Measurements from ENCODE around the gene CNGA3.

Gene CNGA3

DNA sequence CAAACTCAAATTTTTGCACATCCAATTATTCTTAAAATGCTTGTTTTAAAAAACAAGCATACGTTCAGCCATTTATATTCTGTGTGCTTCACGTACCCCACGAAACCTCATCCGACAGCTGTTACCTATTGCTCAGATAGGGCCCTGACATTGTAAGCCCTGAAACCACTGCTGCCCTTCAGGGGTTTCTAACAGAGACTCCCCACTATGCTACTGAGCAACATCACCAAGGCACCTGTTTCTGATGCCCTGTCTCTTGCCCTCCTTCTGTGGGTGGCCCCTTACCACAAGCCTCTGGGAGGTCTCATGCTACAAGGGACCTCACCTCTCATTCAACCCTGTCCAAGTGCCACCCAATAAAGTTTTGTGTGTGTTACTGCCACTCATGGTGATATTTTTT, 18.5 kb upstream of the CNGA3 start:
- no peak overlapping the region for H3K4me3 ChIP-seq (ENCODE audit: low read depth, low read length)

- no peak overlapping the region for H3K4me3 ChIP-seq (ENCODE audit: low read depth, low read length)
Measured at GRCh38 chr2:98329549-98329948, 16.7 kb upstream of the CNGA3 start.

DNA sequence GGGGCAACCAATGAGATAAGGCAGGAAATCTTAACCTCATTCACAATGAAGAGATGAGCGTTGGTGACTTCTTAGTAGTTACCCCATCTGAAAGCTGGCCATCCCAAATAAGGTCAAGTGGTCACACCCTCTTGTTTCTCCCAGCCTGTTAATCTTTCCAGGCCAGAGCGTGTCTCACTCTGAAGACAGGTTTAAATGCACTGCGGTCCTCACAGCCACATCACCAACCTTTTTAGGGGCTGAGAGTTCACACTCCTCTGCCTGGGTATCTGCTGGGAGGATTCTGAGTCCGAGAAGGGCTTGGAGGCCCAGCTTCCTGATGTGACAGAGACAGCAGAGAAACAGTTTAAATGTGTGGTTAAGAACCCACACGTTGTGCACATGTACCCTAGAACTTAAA, 13.3 kb upstream of the CNGA3 start:
- no peak overlapping the region for H3K4me3 ChIP-seq (ENCODE audit: low read depth, low read length)

GRCh38 chr2:98333922-98334321, 12.3 kb upstream of the CNGA3 start:
- no peak overlapping the region for H3K4me3 ChIP-seq (ENCODE audit: low read depth, low read length)

DNA sequence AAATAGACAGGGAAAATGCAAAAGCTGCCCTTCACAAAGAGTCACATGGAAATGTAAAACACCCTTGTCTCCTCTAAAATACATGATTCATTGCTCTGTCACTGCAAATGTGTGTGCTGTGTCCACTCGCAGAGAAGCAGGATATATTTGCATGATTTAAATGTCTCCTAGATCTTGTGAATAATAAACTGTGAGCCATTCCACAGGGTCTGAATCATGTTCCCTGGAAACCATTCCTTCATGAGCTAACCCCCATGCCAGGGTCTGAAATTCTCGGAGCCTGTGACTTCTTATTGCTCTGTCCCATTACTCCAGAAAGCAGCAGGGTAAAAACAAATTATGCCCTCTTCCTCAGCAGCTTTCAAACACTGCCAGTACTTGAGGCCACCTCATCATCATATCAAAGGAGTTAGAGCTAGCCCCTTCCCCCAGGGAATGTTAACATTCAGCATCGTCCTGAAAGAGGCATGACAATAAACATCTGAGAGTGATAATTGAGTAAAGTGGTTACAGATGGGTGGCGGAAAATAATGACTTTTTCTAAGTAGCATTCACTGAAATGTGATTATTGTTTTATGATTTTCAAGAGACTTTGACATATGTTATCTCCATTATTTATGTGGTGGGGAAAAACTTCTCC, 11.7 kb upstream of the CNGA3 start:
- no peak overlapping the region for H3K4me3 ChIP-seq (ENCODE audit: low read depth, low read length)

DNA sequence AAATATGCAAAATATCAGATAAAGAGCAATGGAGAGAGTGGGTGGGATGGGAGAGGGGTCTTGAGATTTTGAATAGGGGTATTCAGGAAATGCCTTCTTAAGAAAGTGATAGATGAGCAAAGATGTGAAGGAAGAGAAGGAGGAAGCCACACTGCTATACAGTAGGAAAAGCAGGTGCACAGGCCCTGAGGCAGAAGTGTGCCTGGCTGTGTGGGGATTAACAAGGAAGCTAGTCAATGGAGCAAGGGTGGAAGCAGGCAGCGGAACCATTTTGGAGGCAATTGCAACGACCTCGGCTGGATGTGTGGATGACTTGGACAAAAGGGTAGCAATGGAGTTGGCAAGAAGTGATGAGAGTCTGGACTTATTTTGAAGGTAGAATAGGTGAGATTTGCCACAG, 11.0 kb upstream of the CNGA3 start:
- H3K4me3 ChIP-seq (ENCODE audit: low read depth, low read length) = no peak overlapping the region

- H3K4me3 ChIP-seq (ENCODE audit: low read depth, low read length) = no peak overlapping the region
Measured at GRCh38 chr2:98341241-98341640, 5.0 kb upstream of the CNGA3 start.

GRCh38 chr2:98343285-98343684, 3.0 kb upstream of the CNGA3 start:
- no peak overlapping the region for H3K4me3 ChIP-seq (ENCODE audit: low read depth, low read length)

- H3K4me3 ChIP-seq (ENCODE audit: low read depth, low read length) = no peak overlapping the region
Measured at GRCh38 chr2:98347298-98348065, 1.2 kb downstream of the CNGA3 start.

- no peak overlapping the region for H3K4me3 ChIP-seq (ENCODE audit: low read depth, low read length)
Measured at GRCh38 chr2:98348066-98348561, 1.9 kb downstream of the CNGA3 start.

GRCh38 chr2:98350411-98350810, 4.2 kb downstream of the CNGA3 start:
- no peak overlapping the region for H3K4me3 ChIP-seq (ENCODE audit: low read depth, low read length)

DNA sequence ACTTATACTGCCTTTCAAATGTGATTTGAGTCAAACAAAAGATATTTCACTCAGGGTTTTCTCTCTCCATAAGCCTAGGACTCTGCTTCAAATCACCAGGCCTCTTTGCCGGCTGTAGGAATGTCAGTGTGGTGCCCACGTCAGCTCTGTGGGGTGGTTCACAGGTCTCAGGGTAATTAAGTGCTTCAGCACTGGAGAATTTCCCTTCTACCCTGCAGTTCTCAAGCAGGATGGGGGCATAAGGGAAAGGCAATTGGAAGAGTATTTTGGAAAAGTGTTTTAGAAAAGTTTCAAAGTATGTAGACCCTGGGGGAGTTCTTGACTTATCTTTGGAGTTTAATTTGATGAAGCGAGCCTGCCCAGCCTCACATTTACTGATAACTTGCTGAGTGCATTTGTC, 9.6 kb downstream of the CNGA3 start:
- H3K4me3 ChIP-seq (ENCODE audit: low read depth, low read length) = no peak overlapping the region

- H3K4me3 ChIP-seq (ENCODE audit: low read depth, low read length) = no peak overlapping the region
Measured at GRCh38 chr2:98356729-98357128, 10.5 kb downstream of the CNGA3 start.

DNA sequence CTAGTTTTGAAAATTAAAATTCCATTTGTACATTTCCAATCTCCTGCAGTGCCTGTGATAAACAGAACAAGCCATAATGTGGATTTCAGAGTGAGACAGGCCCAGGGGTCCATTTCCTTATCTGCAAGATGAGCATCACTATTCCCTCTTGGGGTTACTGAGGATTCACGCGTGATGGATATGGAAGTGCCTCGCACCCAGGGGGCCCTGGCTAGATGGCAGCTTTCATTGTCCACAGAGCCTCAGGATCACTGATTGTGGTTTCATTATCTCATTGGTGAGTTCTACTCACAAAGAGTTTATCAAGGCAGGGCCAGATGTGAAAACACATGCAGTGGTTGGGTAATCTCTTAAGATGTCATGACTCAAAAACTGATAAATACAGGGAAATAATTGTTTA, 11.6 kb downstream of the CNGA3 start:
- no peak overlapping the region for H3K4me3 ChIP-seq (ENCODE audit: low read depth, low read length)

DNA sequence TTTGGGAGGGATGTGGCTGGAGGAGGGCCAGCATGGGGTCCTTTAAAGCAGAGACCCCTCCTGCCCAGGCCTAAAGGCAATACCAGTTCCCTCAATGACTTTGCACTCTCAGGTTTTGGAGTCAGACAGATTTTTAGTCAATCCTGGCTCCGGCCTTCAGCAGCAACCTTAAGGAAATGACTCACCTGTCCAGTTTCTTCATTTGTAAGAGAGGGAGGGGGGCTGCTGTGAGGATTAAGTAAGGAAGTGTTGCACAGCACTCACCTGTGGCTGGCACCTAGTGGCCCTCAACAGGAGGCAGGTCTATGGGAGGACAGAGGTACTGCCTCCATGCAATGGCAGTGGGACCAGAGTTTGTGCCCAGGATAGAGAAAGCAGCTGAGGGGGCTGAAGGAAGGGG, 13.7 kb downstream of the CNGA3 start:
- no peak overlapping the region for H3K4me3 ChIP-seq (ENCODE audit: low read depth, low read length)

DNA sequence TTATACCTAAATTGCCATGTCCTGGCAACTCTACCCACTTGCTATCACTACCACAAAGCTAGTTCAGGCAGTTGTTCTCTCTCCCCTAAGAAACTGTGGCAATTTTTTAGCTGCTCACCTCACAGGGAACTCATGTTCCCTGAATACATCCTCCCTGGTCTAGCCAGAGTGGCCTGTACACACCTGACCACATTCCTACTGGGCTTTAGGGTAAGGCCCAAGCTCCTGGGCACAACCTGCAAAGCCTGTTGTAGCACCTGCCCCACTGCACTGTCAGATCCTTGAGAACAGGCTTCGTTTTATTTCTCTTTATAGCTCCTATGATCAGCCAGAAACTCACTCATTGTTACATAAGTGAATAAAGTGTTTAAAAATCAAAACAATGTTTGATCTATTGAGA, 21.5 kb downstream of the CNGA3 start:
- no peak overlapping the region for H3K4me3 ChIP-seq (ENCODE audit: low read depth, low read length)

- H3K4me3 ChIP-seq (ENCODE audit: low read depth, low read length) = no peak overlapping the region
Measured at GRCh38 chr2:98369710-98370239, 23.5 kb downstream of the CNGA3 start.

DNA sequence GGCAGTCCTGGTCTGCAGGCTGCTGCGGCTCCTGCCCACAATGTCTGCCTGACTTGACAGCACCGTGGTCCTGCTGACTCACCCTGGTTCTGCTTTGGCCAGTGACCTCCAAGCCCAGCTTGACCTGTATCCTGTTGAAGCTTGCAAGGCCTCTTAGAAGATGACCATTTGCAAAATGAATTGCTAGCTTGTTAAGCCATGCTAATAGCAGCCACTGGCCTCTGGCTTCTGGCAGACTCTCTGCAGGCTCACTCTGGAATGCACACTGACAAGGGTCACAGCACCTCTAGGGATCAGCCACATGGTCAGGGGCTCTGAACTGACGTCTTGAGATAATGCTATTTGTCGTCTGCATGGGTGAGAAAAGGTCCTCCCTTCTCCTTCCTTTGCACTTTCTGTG, 25.9 kb downstream of the CNGA3 start:
- H3K4me3 ChIP-seq (ENCODE audit: low read depth, low read length) = no peak overlapping the region

- H3K4me3 ChIP-seq (ENCODE audit: low read depth, low read length) = no peak overlapping the region
Measured at GRCh38 chr2:98372579-98372978, 26.3 kb downstream of the CNGA3 start.

- H3K4me3 ChIP-seq (ENCODE audit: low read depth, low read length) = no peak overlapping the region
Measured at GRCh38 chr2:98374286-98374685, 28.0 kb downstream of the CNGA3 start.

DNA sequence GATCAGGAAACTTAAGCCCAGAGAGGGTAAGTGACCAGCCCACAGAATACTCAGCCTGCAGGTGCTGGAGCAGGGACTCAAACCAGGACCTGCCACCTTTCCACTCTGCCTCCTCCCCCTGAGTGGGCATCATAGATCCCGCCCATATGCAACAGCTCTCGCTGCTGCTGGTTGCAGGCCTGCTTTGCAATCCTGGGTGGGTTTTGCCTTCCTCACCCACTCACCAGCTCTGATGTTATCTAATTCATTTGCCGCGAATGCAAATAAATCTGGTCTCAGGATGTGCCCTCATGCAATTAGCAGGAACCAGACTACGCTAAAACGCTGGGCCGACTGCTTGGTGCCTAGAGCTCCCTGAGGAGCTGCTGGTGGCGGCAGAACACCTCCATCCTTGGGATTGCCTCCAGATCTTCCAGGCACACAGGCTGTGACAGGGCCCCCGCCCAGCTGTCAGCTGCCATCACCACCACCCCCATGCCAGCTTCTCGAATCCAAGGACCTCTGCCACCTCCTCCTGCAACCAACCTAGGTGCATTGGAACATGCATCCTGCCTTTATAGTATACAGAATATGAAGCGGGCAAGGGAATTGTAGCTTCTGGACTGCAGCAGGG, 28.8 kb downstream of the CNGA3 start:
- H3K4me3 ChIP-seq (ENCODE audit: low read depth, low read length) = no peak overlapping the region

All from iPS-11a (cell line).